ENCODE data around the gene STYK1.
A peak's percentile ranks its signal among the peaks of the same experiment; 100 is the strongest.

The STYK1 gene, protein sequence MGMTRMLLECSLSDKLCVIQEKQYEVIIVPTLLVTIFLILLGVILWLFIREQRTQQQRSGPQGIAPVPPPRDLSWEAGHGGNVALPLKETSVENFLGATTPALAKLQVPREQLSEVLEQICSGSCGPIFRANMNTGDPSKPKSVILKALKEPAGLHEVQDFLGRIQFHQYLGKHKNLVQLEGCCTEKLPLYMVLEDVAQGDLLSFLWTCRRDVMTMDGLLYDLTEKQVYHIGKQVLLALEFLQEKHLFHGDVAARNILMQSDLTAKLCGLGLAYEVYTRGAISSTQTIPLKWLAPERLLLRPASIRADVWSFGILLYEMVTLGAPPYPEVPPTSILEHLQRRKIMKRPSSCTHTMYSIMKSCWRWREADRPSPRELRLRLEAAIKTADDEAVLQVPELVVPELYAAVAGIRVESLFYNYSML

DNA sequence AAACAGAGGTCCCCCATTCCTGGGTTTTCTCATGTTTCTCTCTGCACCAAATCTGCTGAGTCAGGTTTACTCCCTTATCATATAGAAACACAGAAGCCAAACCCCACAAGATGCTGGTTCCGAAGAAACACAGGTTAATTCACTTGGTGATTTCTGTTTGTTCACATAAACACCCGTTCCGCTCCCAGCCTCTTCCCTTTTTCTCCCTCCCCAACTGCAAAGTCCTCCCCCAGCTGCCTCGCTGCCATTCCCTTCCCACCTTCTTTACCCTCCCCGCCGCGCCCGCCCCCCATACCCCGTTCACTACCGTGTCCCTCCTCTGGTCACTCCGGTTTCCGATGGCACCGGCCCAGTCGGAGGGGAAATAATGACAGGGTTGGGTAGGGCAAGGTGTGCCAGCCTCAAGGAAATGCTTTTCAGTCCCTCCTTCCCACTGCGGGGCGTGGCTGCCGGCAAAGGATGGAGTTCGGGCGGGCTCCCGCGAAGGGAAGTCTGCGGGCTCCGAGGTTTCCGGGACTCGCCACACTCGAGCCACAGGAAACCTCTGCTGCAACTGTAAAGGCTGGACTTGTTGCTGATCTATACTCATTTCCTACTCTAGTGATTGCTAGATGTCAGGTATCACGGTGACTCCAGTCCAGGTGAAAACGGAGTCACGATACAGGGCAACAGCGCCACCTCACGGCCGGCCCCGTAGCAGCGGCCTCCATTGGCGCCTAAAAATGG lies at the start of gene STYK1:
TSS of gene STYK1 (minus strand) at position 394 of the 726 bp plus-strand sequence. CDS start 39,434 bp downstream, outside the sequence.
- DNase-seq (ENCODE audit: low spot score in 2 of 2) (peak; percentile 70 to 93), ATAC-seq (peak; percentile 87)
- H3K4me3 Mint-ChIP-seq = peak within 1 kb of the TSS; percentile 69
- no peaks in the 10 kb centered on the region for H3K9me3 Mint-ChIP-seq
- H3K4me1 Mint-ChIP-seq = peaks cover 31% of the 10 kb centered on the region
- peaks cover 11% of the 10 kb centered on the region for H3K36me3 Mint-ChIP-seq
- H3K27ac Mint-ChIP-seq = peak within 1 kb of the TSS; percentile 81

DNA sequence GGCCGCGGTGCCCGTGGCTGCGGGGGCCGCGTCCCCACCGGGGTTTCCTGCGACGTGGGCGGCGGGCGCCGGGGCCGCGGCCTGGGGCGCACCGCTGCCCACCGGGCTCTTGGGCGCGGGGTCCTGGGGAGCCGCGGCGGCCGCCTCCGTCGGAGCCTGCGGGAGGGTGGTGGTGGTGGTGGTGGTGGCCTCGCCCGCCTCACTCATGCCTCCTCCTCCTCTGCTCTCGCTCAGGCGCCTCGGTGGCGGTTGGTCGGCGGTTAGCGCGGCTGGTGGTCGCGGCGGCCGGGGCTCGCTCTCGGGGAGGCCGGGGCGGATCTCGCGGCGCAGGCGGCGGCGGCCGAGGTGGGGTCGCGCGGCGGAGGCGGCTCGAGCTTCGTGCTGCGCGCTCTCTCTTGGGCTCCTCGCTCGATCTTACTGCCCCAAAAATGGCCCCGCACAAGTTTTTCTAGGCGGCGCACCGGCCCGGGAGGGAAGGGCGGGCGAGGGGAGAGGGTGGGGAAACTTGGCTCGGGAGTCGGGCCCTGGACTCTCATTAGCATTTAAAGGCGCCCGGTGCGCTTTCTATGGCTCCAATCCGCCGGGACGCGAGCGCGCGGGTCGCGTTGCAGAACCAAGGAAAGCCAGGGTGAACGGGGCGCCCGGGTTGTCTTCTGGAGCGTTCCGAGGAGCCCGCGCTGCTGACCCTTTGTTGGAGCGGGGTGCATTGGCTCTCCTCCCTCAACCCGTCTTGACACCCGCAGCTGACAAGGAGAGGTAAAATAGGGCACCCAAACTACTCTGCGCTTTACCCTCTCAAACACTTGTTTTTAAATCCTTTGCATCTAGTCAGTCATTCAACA lies 49.3 kb upstream of the STYK1 start, which contains the start of gene YBX3:
TSS of gene YBX3 (minus strand) at position 419 of the 842 bp plus-strand sequence. CDS start at position 207, 212 bp downstream.
- peaks cover 25% of the 10 kb centered on the region for H3K4me1 Mint-ChIP-seq
- peak; percentile 59 for ATAC-seq

DNA sequence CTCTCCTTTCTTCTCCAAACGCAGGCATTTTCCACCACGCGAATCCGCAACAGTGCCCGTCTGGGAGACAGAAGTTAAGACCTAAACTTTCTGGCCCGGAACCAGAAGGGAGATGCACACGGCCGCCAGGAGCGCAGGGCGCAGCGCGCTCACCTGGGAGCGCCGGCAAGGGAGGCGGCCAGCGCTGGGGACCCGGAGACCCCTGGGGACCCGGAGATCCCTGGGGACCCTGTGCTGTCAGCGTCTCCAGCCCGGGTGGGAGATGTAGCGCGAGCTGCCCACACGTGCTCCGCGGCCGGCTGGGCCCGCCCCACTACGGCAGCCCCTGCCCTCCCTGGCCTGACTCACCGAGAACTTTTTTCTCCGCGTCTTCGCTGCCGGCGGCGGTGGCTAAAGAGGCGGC lies 48.7 kb upstream of the STYK1 start:
- peaks cover 28% of the 10 kb centered on the region for H3K4me1 Mint-ChIP-seq
- peak; percentile 84 for ATAC-seq
- peak overlapping the region; percentile 94 for H3K4me3 Mint-ChIP-seq
- peak; percentile 52 to 85 for DNase-seq (ENCODE audit: low spot score in 2 of 2)
- no peaks in the 10 kb centered on the region for H3K9me3 Mint-ChIP-seq
- H3K36me3 Mint-ChIP-seq = peaks cover 29% of the 10 kb centered on the region
- peak overlapping the region; percentile 97 for H3K27ac Mint-ChIP-seq

More for the DNA sequence above, 49.3 kb upstream of the STYK1 start, which contains the start of gene YBX3:
- H3K4me3 Mint-ChIP-seq = peak within 1 kb of the TSS; percentile 94
- DNase-seq (ENCODE audit: low spot score in 2 of 2) = peak; percentile 36 to 82
- H3K9me3 Mint-ChIP-seq = no peaks in the 10 kb centered on the region
- peak within 1 kb of the TSS; percentile 97 for H3K27ac Mint-ChIP-seq
- H3K36me3 Mint-ChIP-seq = peaks cover 24% of the 10 kb centered on the region

GRCh38 chr12:10721651-10722501 lies 48.0 kb upstream of the STYK1 start:
- H3K36me3 Mint-ChIP-seq = peaks cover 36% of the 10 kb centered on the region
- H3K4me3 Mint-ChIP-seq = peak overlapping the region; percentile 94
- H3K4me1 Mint-ChIP-seq = peaks cover 33% of the 10 kb centered on the region
- ATAC-seq (peak; percentile 72), DNase-seq (ENCODE audit: low spot score in 2 of 2) (peak; percentile 28 to 84)
- no peaks in the 10 kb centered on the region for H3K9me3 Mint-ChIP-seq
- peak overlapping the region; percentile 97 for H3K27ac Mint-ChIP-seq

DNA sequence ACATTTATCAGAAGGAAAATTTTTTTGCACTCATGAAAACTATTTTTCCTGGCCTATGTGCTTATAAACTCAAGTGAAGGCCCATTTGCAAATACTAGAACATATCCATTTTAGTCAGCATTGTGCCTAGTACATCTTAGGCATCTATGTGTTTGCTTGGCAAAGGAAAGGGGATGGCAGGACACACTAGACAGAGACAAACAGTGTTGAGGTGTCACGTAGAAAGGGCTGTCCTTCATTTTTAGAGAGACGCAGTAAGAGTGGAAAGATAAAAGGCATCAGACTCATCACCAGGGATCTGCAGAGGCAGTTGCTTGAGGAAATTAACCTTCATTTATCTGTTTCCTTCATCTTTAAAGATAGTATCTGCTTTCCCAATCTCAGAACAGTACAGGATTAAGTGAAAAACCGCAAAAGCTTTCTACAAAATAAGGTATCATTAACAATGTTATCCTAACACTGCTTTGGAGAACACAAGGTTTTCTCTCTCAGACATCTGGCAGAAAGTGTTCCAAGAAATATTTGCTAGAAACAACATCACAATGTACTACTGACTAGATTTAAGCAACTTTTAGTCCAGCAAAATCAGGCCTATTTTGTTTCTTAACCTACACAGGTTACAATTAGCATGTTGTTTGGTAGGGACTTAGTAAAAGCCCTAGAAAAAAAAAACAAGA lies 47.3 kb upstream of the STYK1 start:
- H3K4me1 Mint-ChIP-seq = peaks cover 40% of the 10 kb centered on the region
- H3K36me3 Mint-ChIP-seq = peaks cover 42% of the 10 kb centered on the region
- no peaks in the 10 kb centered on the region for H3K9me3 Mint-ChIP-seq
- H3K4me3 Mint-ChIP-seq = peak overlapping the region; percentile 94
- ATAC-seq (no peak), DNase-seq (ENCODE audit: low spot score in 2 of 2) (no peak)
- H3K27ac Mint-ChIP-seq = peak overlapping the region; percentile 97

GRCh38 chr12:10719482-10719881 lies 45.6 kb upstream of the STYK1 start:
- DNase-seq (ENCODE audit: low spot score in 2 of 2) (no peak), ATAC-seq (no peak)
- Mint-ChIP-seq H3K36me3 (peaks cover 58% of the 10 kb centered on the region), H3K4me3 (no peak overlapping the region), H3K27ac (no peak overlapping the region), H3K4me1 (peaks cover 50% of the 10 kb centered on the region), H3K9me3 (no peaks in the 10 kb centered on the region)

DNA sequence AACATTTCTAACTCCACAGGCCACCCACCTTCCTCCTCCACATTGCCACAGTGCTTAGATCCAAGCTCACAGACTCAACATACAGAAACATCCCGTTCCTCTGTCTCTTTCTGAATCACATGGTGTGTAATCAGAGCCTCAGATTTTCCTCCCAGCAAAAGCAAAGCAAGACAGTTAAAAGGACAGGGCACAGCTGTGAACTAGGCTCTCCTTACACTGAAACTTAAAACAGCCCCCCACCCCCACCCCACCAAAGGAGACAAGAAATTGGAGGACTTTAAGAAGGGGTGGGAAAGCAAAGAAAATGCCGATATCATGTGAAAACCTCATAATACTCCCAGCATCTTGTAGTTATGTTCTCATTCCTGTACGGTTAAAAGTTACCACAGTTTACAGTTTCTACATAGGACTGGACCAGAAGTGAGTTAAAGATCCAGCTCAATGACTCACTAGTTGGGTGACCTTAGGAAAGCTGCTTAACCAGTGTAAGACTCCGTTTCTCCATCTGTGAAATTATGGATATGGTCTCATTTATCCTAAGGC lies 44.5 kb upstream of the STYK1 start:
- DNase-seq (ENCODE audit: low spot score in 2 of 2) = no peak

GRCh38 chr12:10717410-10717809 lies 43.6 kb upstream of the STYK1 start:
- no peak for ATAC-seq
- peaks cover 70% of the 10 kb centered on the region for H3K36me3 Mint-ChIP-seq
- no peaks in the 10 kb centered on the region for H3K9me3 Mint-ChIP-seq
- peak overlapping the region; percentile 38 for H3K27ac Mint-ChIP-seq
- no peak overlapping the region for H3K4me3 Mint-ChIP-seq
- DNase-seq (ENCODE audit: low spot score in 2 of 2) = no peak
- H3K4me1 Mint-ChIP-seq = peaks cover 48% of the 10 kb centered on the region

More for the DNA sequence above, 44.5 kb upstream of the STYK1 start:
- Mint-ChIP-seq H3K4me3 (no peak overlapping the region), H3K4me1 (peaks cover 50% of the 10 kb centered on the region), H3K9me3 (no peaks in the 10 kb centered on the region), H3K36me3 (peaks cover 67% of the 10 kb centered on the region), H3K27ac (no peak overlapping the region)
- no peak for ATAC-seq

DNA sequence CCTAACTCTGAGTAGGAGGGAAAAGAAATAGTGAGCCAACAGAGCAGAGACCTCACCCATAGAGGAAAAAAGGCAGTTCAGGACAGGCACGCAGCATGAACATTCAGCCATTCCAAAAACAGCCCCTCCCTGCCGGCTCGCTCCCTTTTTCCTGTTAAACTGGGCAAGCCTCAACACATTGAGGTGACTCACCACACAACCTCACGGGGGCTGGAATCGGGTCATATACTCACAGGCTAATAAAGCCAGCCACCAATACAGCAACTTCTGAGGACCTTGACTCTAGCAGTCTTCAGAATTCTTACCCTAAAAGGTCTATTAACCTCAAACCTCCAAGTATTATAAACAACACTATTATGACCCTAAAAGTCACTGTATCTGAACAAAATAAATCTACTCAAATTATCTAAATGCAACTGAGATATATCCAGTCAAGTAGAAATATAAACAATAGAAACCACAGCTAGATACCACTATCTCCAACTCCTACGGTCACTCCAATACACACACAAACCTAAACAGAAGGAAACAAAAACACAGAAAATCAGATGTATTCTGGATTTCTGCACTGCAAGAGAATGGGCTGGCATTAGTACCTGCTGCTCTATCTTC lies 43.0 kb upstream of the STYK1 start:
- Mint-ChIP-seq H3K27ac (peak overlapping the region; percentile 38), H3K9me3 (no peaks in the 10 kb centered on the region), H3K4me3 (no peak overlapping the region), H3K36me3 (peaks cover 70% of the 10 kb centered on the region), H3K4me1 (peaks cover 42% of the 10 kb centered on the region)
- no peak for DNase-seq (ENCODE audit: low spot score in 2 of 2)
- ATAC-seq = no peak

DNA sequence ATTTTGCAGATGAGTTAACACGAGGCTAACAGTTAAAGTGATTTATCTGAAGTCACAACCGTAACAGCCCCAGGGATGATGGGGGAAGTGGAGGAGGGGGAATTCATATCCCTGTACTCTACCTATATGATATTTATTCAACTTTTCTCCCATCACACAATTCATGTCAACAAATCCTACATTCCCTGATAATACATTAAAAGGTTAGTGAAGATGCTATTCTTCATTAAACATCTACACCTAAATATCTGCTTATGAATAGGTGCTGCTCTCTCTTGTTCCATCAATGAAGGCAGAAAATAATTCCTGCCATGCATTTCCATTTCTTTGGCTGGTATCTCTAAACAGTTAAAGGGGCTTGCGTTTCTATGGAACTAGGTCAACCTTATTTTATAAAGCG lies 42.4 kb upstream of the STYK1 start:
- Mint-ChIP-seq H3K4me1 (peaks cover 38% of the 10 kb centered on the region), H3K9me3 (no peaks in the 10 kb centered on the region), H3K4me3 (no peak overlapping the region), H3K36me3 (peaks cover 72% of the 10 kb centered on the region), H3K27ac (no peak overlapping the region)
- DNase-seq (ENCODE audit: low spot score in 2 of 2) = no peak
- no peak for ATAC-seq

DNA sequence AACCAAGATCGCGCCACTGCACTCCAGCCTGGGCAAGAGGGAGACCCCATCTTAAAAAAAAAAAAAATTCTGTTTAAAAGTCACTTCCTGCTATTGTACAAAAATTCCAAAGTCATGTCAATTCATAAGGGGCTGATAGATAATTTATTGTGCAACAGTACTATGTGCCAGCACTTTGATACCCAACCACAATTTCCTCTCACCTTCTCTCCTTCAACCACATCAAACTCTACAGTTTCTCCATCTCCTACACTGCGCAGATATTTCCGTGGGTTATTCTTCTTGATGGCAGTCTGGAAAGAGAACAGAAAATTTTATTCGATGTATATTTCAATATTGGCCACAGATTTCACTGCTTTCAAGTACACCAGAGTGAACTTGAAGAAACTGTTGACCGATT lies 41.6 kb upstream of the STYK1 start:
- DNase-seq (ENCODE audit: low spot score in 2 of 2) = no peak
- H3K4me3 Mint-ChIP-seq = no peak overlapping the region
- H3K27ac Mint-ChIP-seq = no peak overlapping the region
- ATAC-seq = no peak
- no peaks in the 10 kb centered on the region for H3K9me3 Mint-ChIP-seq
- H3K36me3 Mint-ChIP-seq = peaks cover 78% of the 10 kb centered on the region
- H3K4me1 Mint-ChIP-seq = peaks cover 32% of the 10 kb centered on the region

- Mint-ChIP-seq H3K27ac (no peak overlapping the region), H3K36me3 (peaks cover 96% of the 10 kb centered on the region), H3K4me1 (no peaks in the 10 kb centered on the region), H3K9me3 (no peaks in the 10 kb centered on the region), H3K4me3 (no peak overlapping the region)
- ATAC-seq (no peak), DNase-seq (ENCODE audit: low spot score in 2 of 2) (no peak)
Measured at GRCh38 chr12:10709808-10710207, 36.0 kb upstream of the STYK1 start.

- DNase-seq (ENCODE audit: low spot score in 2 of 2) (no peak), ATAC-seq (no peak)
- H3K4me3 Mint-ChIP-seq = no peak overlapping the region
- H3K4me1 Mint-ChIP-seq = no peaks in the 10 kb centered on the region
- H3K36me3 Mint-ChIP-seq = peaks cover 96% of the 10 kb centered on the region
- no peaks in the 10 kb centered on the region for H3K9me3 Mint-ChIP-seq
- no peak overlapping the region for H3K27ac Mint-ChIP-seq
Measured at GRCh38 chr12:10708862-10709261, 35.0 kb upstream of the STYK1 start.

All from stimulated activated effector memory CD8-positive, alpha-beta T cell treated with anti-CD3 and anti-CD28 coated beads, Interleukin-12 subunit alpha, Interleukin-12 subunit beta, amount 100 ng/mL, for 72 hours (primary cell).